HL-60 (cell line): ENCODE results near the gene NEU2.

Experiments
- CTCF ChIP-seq: IDR thresholded peaks from one replicate; pipeline ENCODE4 v1.5.1; 2011; ENCODE audit warnings: low read length, control low read depth, inconsistent platforms; ENCODE audit not compliant: insufficient read depth
- GABPA ChIP-seq: IDR thresholded peaks from 2 replicates; pipeline ENCODE4 v1.6.1; 2012; ENCODE audit warnings: low read depth
- POLR2AphosphoS5 ChIP-seq: IDR thresholded peaks from 2 replicates; pipeline ENCODE4 v1.6.1; 2012; ENCODE audit warnings: low read depth
- REST ChIP-seq: IDR thresholded peaks from 2 replicates; pipeline ENCODE4 v1.6.1; 2012; ENCODE audit warnings: low read depth; ENCODE audit not compliant: insufficient replicate concordance

GRCh38 chr2:233048569-233049193 lies 16.2 kb downstream of the NEU2 start:
- no peak for TF ChIP-seq CTCF
- TF ChIP-seq POLR2AphosphoS5, result no peak
- TF ChIP-seq REST, result no peak
- TF ChIP-seq GABPA, result no peak
